HL-60 (cell line): ENCODE measurements around the gene OR5B2.

Experiments used
- GABPA ChIP-seq: IDR thresholded peaks from 2 replicates; pipeline ENCODE4 v1.6.1; 2012; ENCODE audit warnings: low read depth
- REST ChIP-seq: IDR thresholded peaks from 2 replicates; pipeline ENCODE4 v1.6.1; 2012; ENCODE audit warnings: low read depth; ENCODE audit not compliant: insufficient replicate concordance
- SPI1 ChIP-seq: IDR thresholded peaks from 2 replicates; pipeline ENCODE4 v1.6.1; 2012; ENCODE audit warnings: low read depth, mild to moderate bottlenecking, borderline replicate concordance

GRCh38 chr11:58433638-58434203, 5.8 kb upstream of the OR5B2 start:
- TF ChIP-seq SPI1: peak; percentile 71
- no peak for TF ChIP-seq REST
- no peak for TF ChIP-seq GABPA
